ENCODE results near the gene BRIP1.
A peak's percentile ranks its signal among the peaks of the same experiment; 100 is the strongest.
"Not testable (repeated sequence)": the region's sequence is repeated elsewhere in the genome, so short reads cannot be mapped to it uniquely, and the experiment has no call there.

Gene BRIP1

GRCh38 chr17:61862975-61863800 is at the start of gene BRIP1:
BRIP1 (minus strand) TSS chr17:61863528; CDS start chr17:61861539, 1,989 bp downstream.
- peak; percentile 90 for FAIRE-seq

GRCh38 chr17:61908292-61909037 is 45.1 kb upstream of the BRIP1 start:
- FAIRE-seq = no peak

GRCh38 chr17:61907361-61907760 is 44.0 kb upstream of the BRIP1 start:
- FAIRE-seq = no peak

GRCh38 chr17:61904094-61904710 is 40.9 kb upstream of the BRIP1 start:
- FAIRE-seq = no peak

GRCh38 chr17:61903251-61903650 is 39.9 kb upstream of the BRIP1 start:
- no peak for FAIRE-seq

GRCh38 chr17:61897548-61898180 is 34.3 kb upstream of the BRIP1 start:
- FAIRE-seq = no peak

- FAIRE-seq = no peak
These were observed 32.1 kb upstream of the BRIP1 start for GRCh38 chr17:61895391-61895790.

GRCh38 chr17:61894310-61894709 is 31.0 kb upstream of the BRIP1 start:
- not testable (repeated sequence) for FAIRE-seq

GRCh38 chr17:61887733-61888132 is 24.4 kb upstream of the BRIP1 start:
- not testable (repeated sequence) for FAIRE-seq

GRCh38 chr17:61885865-61886264 is 22.5 kb upstream of the BRIP1 start:
- FAIRE-seq = not testable (repeated sequence)

GRCh38 chr17:61884864-61885263 is 21.5 kb upstream of the BRIP1 start:
- FAIRE-seq = no peak

GRCh38 chr17:61880589-61881102 is 17.3 kb upstream of the BRIP1 start:
- no peak for FAIRE-seq

- FAIRE-seq = no peak
These were observed 15.8 kb upstream of the BRIP1 start for GRCh38 chr17:61878984-61879612.

- no peak for FAIRE-seq
These were observed 15.2 kb upstream of the BRIP1 start for GRCh38 chr17:61878520-61878919.

GRCh38 chr17:61877837-61878236 is 14.5 kb upstream of the BRIP1 start:
- no peak for FAIRE-seq

GRCh38 chr17:61875804-61876203 is 12.5 kb upstream of the BRIP1 start:
- no peak for FAIRE-seq

GRCh38 chr17:61875285-61875684 is 12.0 kb upstream of the BRIP1 start:
- no peak for FAIRE-seq

GRCh38 chr17:61874075-61874474 is 10.7 kb upstream of the BRIP1 start:
- FAIRE-seq = no peak

- FAIRE-seq = no peak
These were observed 8.8 kb upstream of the BRIP1 start for GRCh38 chr17:61872099-61872498.

- FAIRE-seq = no peak
These were observed 5.8 kb upstream of the BRIP1 start for GRCh38 chr17:61869138-61869537.

- FAIRE-seq = no peak
These were observed 4.7 kb upstream of the BRIP1 start for GRCh38 chr17:61868074-61868473.

- no peak for FAIRE-seq
These were observed 3.7 kb upstream of the BRIP1 start for GRCh38 chr17:61867033-61867432.

- no peak for FAIRE-seq
These were observed 436 bp upstream of the BRIP1 start for GRCh38 chr17:61863801-61864126.
